Endothelial cell of umbilical vein (primary cell): ENCODE measurements around the gene ARSD.

ENCODE experiments used
- CTCF ChIP-seq, 2 donors: IDR thresholded peaks; 1 replicate in 1 of 2; 2 replicates in 1 of 2; pipeline ENCODE4 v1.5.1; 2011; ENCODE audit warnings: low read length in 2 of 2, mild to moderate bottlenecking in 2 of 2, moderate library complexity in 2 of 2, control low read depth in 1 of 2, inconsistent platforms in 1 of 2, low read depth in 1 of 2; ENCODE audit not compliant: insufficient read depth in 1 of 2; ENCODE audit errors: extremely low read depth in 1 of 2
- EZH2 ChIP-seq: IDR thresholded peaks from 2 replicates; pipeline ENCODE4 v1.6.1; 2012; ENCODE audit warnings: borderline replicate concordance, low read depth, mild to moderate bottlenecking, moderate library complexity, low read length, inconsistent platforms; ENCODE audit not compliant: severe bottlenecking
- POLR2A ChIP-seq: IDR thresholded peaks from 2 replicates; pipeline ENCODE4 v1.6.1; 2012; ENCODE audit warnings: low read depth, mild to moderate bottlenecking, control low read depth, low read length
- POLR2AphosphoS5 ChIP-seq: IDR thresholded peaks from 2 replicates; pipeline ENCODE4 v1.6.1; 2012; ENCODE audit warnings: low read depth, mild to moderate bottlenecking, control low read depth, low read length, moderate library complexity; ENCODE audit not compliant: insufficient read depth

- TF ChIP-seq CTCF (IDR thresholded peaks at IDR 0.05; ENCODE audit: extremely low read depth in 1 of 2, insufficient read depth in 1 of 2, low read depth in 1 of 2, low read length in 2 of 2) (no peak), EZH2 (no peak), POLR2A (no peak), POLR2AphosphoS5 (no peak)
Measured at GRCh38 chrX:2926664-2927275, 2.4 kb downstream of the ARSD start.
